SK-N-SH (cell line): Measurements from ENCODE around the gene CELF5. TPM values are rescaled to one million over a fixed set of nuclear protein-coding genes. Genes with fewer than 3 reads are reported as not detected.
"Not testable (repeated sequence)": the region's sequence is repeated elsewhere in the genome, so short reads cannot be mapped to it uniquely, and the experiment has no call there.

Source experiments
- CTCF ChIA-PET: fragments of 300-600, 350-600 bp; formaldehyde crosslinking; extraction: SDS; loops from one replicate; lab custom pipeline; 2021; lab: Yijun Ruan, JAX
- POLR2A ChIA-PET: fragments of 350-600 bp; sonication (Branson Sonifier 250); formaldehyde crosslinking; extraction: SDS; loops from one replicate; lab custom pipeline; 2020; ENCODE audit warnings: antibody characterized with exemption, inconsistent platforms; lab: Yijun Ruan, JAX
- DNase-seq: peaks from one replicate; pipeline ENCODE4 v3.0.0; 2012
- H2AFZ ChIP-seq: fragments of 200-600 bp; sonication (generic); 2 replicates; pipeline ENCODE4 v1.8.1; 2016; ENCODE audit warnings: antibody characterized with exemption, mild to moderate bottlenecking, low read depth
- H3F3A ChIP-seq: fragments of 200-600 bp; sonication (generic); replicated peaks from 2 replicates; pipeline ENCODE3; 2016; ENCODE audit warnings: antibody characterized with exemption, mild to moderate bottlenecking; ENCODE audit not compliant: insufficient read depth
- H3K27ac ChIP-seq, 2 experiments: fragments of 200-500 bp in 1 of 2; fragments of 200-600 bp in 1 of 2; sonication (Bioruptor generic) in 1 of 2; sonication (generic), shearing (Covaris generic) in 1 of 2; 2 replicates each; pipeline versions ENCODE4 v1.5.1 to v1.6.1; 2014 to 2016; ENCODE audit warnings: low read depth in 2 of 2, inconsistent platforms in 1 of 2, low read length in 1 of 2, mild to moderate bottlenecking in 1 of 2, mixed read lengths in 1 of 2
- H3K27me3 ChIP-seq: fragments of 200-600 bp; sonication (generic), shearing (Covaris generic); 2 replicates; pipeline ENCODE4 v1.6.1; 2016; ENCODE audit warnings: mixed run types; ENCODE audit not compliant: insufficient read depth
- H3K36me3 ChIP-seq, 2 experiments: fragments of 200-500 bp in 1 of 2; fragments of 200-600 bp in 1 of 2; sonication (Bioruptor generic) in 1 of 2; sonication (generic) in 1 of 2; replicated peaks in 1 of 2; 2 replicates each; pipeline versions ENCODE3 to v1.5.1; 2014 to 2016; ENCODE audit warnings: low read length in 1 of 2, mild to moderate bottlenecking in 1 of 2; ENCODE audit not compliant: insufficient read depth in 2 of 2, control insufficient read depth in 1 of 2
- H3K4me1 ChIP-seq, 2 experiments: fragments of 200-500 bp in 1 of 2; fragments of 200-600 bp in 1 of 2; sonication (Bioruptor generic) in 1 of 2; sonication (generic), shearing (Covaris generic) in 1 of 2; 2 replicates each; pipeline versions ENCODE4 v1.5.1 to v1.6.1; 2014 to 2016; ENCODE audit warnings: low read depth in 1 of 2, low read length in 1 of 2, mixed run types in 1 of 2; ENCODE audit not compliant: insufficient read depth in 2 of 2, control insufficient read depth in 1 of 2
- H3K4me2 ChIP-seq: fragments of 200-600 bp; sonication (generic), shearing (Covaris generic); 2 replicates; pipeline ENCODE4 v1.6.1; 2017; ENCODE audit warnings: mixed run types
- H3K4me3 ChIP-seq, 2 experiments: fragments of 200-500 bp in 1 of 2; fragments of 200-600 bp in 1 of 2; sonication (Bioruptor generic) in 1 of 2; sonication (generic), shearing (Covaris generic) in 1 of 2; 2 replicates each; pipeline versions ENCODE4 v1.5.1 to v1.8.1; 2014 to 2016; ENCODE audit warnings: low read depth in 2 of 2, inconsistent platforms in 1 of 2, low read length in 1 of 2, mild to moderate bottlenecking in 1 of 2, mixed read lengths in 1 of 2, moderate library complexity in 1 of 2
- H3K79me2 ChIP-seq: fragments of 200-600 bp; sonication (generic); 2 replicates; pipeline ENCODE4 v1.8.1; 2017; ENCODE audit warnings: mild to moderate bottlenecking; ENCODE audit not compliant: insufficient read depth
- H3K9ac ChIP-seq: fragments of 200-600 bp; sonication (generic); 2 replicates; pipeline ENCODE4 v1.6.1; 2017; ENCODE audit warnings: mixed run types
- H3K9me2 ChIP-seq: fragments of 200-600 bp; sonication (generic); 2 replicates; pipeline ENCODE4 v1.6.1; 2017; ENCODE audit warnings: mixed run types
- H3K9me3 ChIP-seq: fragments of 200-600 bp; sonication (generic); 2 replicates; pipeline ENCODE4 v1.6.1; 2017; ENCODE audit warnings: mixed run types, mild to moderate bottlenecking, moderate library complexity
- H4K20me1 ChIP-seq: fragments of 200-600 bp; sonication (generic); 2 replicates; pipeline ENCODE4 v1.6.1; 2017; ENCODE audit warnings: mild to moderate bottlenecking, mixed run types; ENCODE audit not compliant: insufficient read depth
- CHD2 ChIP-seq: fragments of 150-350 bp; IDR thresholded peaks from 2 replicates; pipeline ENCODE4 v1.6.1; 2018; ENCODE audit warnings: low read length; ENCODE audit not compliant: partially characterized antibody
- ELF1 ChIP-seq: IDR thresholded peaks from 2 replicates; pipeline ENCODE4 v1.4.0; 2012
- FOSL2 ChIP-seq: IDR thresholded peaks from 2 replicates; pipeline ENCODE4 v1.4.0; 2012; ENCODE audit warnings: low read depth, mild to moderate bottlenecking, moderate library complexity, borderline replicate concordance
- FOXJ3 ChIP-seq: sonication (generic); formaldehyde crosslinking; IDR thresholded peaks from 2 replicates; pipeline ENCODE4 v1.5.1; 2020; ENCODE audit warnings: mild to moderate bottlenecking, missing genetic modification reagents
- GABPA ChIP-seq: IDR thresholded peaks from 2 replicates; pipeline ENCODE4 v1.4.0; 2012; ENCODE audit warnings: low read depth, mild to moderate bottlenecking
- IRF3 ChIP-seq: fragments of 150-350 bp; IDR thresholded peaks from 2 replicates; pipeline ENCODE4 v1.6.1; 2016; ENCODE audit warnings: mild to moderate bottlenecking, low read depth, low read length
- JUND ChIP-seq: IDR thresholded peaks from 2 replicates; pipeline ENCODE4 v1.4.0; 2012
- MEF2A ChIP-seq: IDR thresholded peaks from 2 replicates; pipeline ENCODE4 v1.4.0; 2012; ENCODE audit warnings: low read depth, borderline replicate concordance
- NFIC ChIP-seq: IDR thresholded peaks from 2 replicates; pipeline ENCODE4 v1.4.0; 2012; ENCODE audit warnings: borderline replicate concordance
- NRF1 ChIP-seq: IDR thresholded peaks from 2 replicates; pipeline ENCODE4 v1.6.1; 2012; ENCODE audit warnings: low read depth, mild to moderate bottlenecking, low read length
- RCOR1 ChIP-seq: fragments of 150-350 bp; IDR thresholded peaks from 2 replicates; pipeline ENCODE4 v1.6.1; 2017; ENCODE audit warnings: antibody characterized with exemption, low read length
- RFX5 ChIP-seq: IDR thresholded peaks from 2 replicates; pipeline ENCODE4 v1.6.1; 2012; ENCODE audit warnings: mild to moderate bottlenecking, improper control_type of control experiment, low read length
- RXRA ChIP-seq: IDR thresholded peaks from 2 replicates; pipeline ENCODE4 v1.4.0; 2012; ENCODE audit warnings: low read depth, mild to moderate bottlenecking, borderline replicate concordance
- SMC3 ChIP-seq: IDR thresholded peaks from 2 replicates; pipeline ENCODE4 v1.6.1; 2012; ENCODE audit warnings: low read depth, low read length, improper control_type of control experiment
- TAF1 ChIP-seq: IDR thresholded peaks from 2 replicates; pipeline ENCODE4 v1.6.1; 2012; ENCODE audit warnings: low read depth, mild to moderate bottlenecking, low read length, moderate library complexity, borderline replicate concordance
- TEAD4 ChIP-seq: IDR thresholded peaks from 2 replicates; pipeline ENCODE4 v1.4.0; 2012; ENCODE audit warnings: mild to moderate bottlenecking, borderline replicate concordance; ENCODE audit not compliant: insufficient read depth
- USF2 ChIP-seq: fragments of 150-350 bp; IDR thresholded peaks from 2 replicates; pipeline ENCODE4 v1.6.1; 2017; ENCODE audit warnings: antibody characterized with exemption, low read length, low read depth, borderline replicate concordance
- YY1 ChIP-seq: IDR thresholded peaks from 2 replicates; pipeline ENCODE4 v1.4.0; 2012; ENCODE audit warnings: low read depth, mild to moderate bottlenecking
- ZBTB33 ChIP-seq: IDR thresholded peaks from 2 replicates; pipeline ENCODE4 v1.4.0; 2012; ENCODE audit warnings: low read depth, borderline replicate concordance
- WGBS: methylation state at CpG from one replicate; pipeline ENCODE4 v1.1.6; 2017; ENCODE audit warnings: low lambda C conversion rate; 5-methylcytosine and 5-hydroxymethylcytosine counted together
- polyA plus RNA-seq, 3 experiments: library from polyadenylated mRNA; depleted of rRNA; stranded (reverse); fragments of >200 nt; gene quantifications; 2 replicates each; pipeline ENCODE4 v1.2.3, GENCODE V29; 2012

CELF5 gene
- polyA plus RNA-seq, 1 of the 3 experiments (the other 2 are of a cell fraction) = 0.33 TPM

GRCh38 chr19:3202346-3202745 is 22.1 kb upstream of the CELF5 start:
- H3K36me3 ChIP-seq = peaks cover 5 to 35% of the 10 kb centered on the region in 2 experiments
- no peak overlapping the region for H3K27ac ChIP-seq
- no peak overlapping the region for H3K4me2 ChIP-seq
- POLR2A ChIA-PET = no interaction called here
- H3F3A ChIP-seq = no peaks in the 10 kb centered on the region
- no peak overlapping the region for H3K9ac ChIP-seq
- TF ChIP-seq RFX5 (no peak), SMC3 (no peak), TEAD4 (no peak), ELF1 (no peak), RCOR1 (no peak), GABPA (no peak), YY1 (no peak), CHD2 (no peak), JUND (no peak), FOSL2 (no peak), FOXJ3 (no peak), NRF1 (no peak), MEF2A (no peak), TAF1 (no peak)
- TF ChIP-seq, all 33 proteins: peak for 0
- Histone ChIP-seq H3K27me3 (no peaks in the 10 kb centered on the region), H3K9me2 (no peaks in the 10 kb centered on the region), H3K9me3 (no peaks in the 10 kb centered on the region), H2AFZ (no peak overlapping the region), H3K79me2 (no peaks in the 10 kb centered on the region), H4K20me1 (no peaks in the 10 kb centered on the region), H3K4me1 (no peaks in the 10 kb centered on the region), H3K4me3 (no peak overlapping the region)
- CTCF ChIA-PET = interaction anchor here (0.5 to 1.0 kb wide), 2 partner anchors 8 to 30 kb away, joined by 3 to 4 read pairs; no protein-coding TSS in a partner anchor
- DNase-seq = no peak
- WGBS = 96% methylated on average over 4 of the region's 12 CpGs

GRCh38 chr19:3202895-3203294 is 21.6 kb upstream of the CELF5 start:
- H3K27ac ChIP-seq, H3K4me2 ChIP-seq, H3K4me1 ChIP-seq, H2AFZ ChIP-seq, H3K27me3 ChIP-seq, H3K9me2 ChIP-seq, H3K4me3 ChIP-seq, H3F3A ChIP-seq, POLR2A ChIA-PET, H3K9me3 ChIP-seq, H3K79me2 ChIP-seq, H3K9ac ChIP-seq, H4K20me1 ChIP-seq, DNase-seq: not testable (repeated sequence)
- peaks cover 5 to 41% of the 10 kb centered on the region in 2 experiments for H3K36me3 ChIP-seq
- CTCF ChIA-PET = interaction anchor here (0.6 kb wide), 1 partner anchor 74 kb away, joined by 3 read pairs; no protein-coding TSS in a partner anchor
- 96% methylated on average over 7 of the region's 7 CpGs for WGBS

GRCh38 chr19:3203805-3204645 is 20.4 kb upstream of the CELF5 start:
- no peaks in the 10 kb centered on the region for H3F3A ChIP-seq
- H3K36me3 ChIP-seq = peaks cover 5 to 40% of the 10 kb centered on the region in 2 experiments
- H3K27me3 ChIP-seq = no peaks in the 10 kb centered on the region
- CTCF ChIA-PET = interaction anchor here (0.6 to 0.9 kb wide), 2 partner anchors 20 to 75 kb away, joined by 3 to 4 read pairs; no protein-coding TSS in a partner anchor
- 95% methylated on average over 19 of the region's 43 CpGs for WGBS
- no peak overlapping the region for H3K4me3 ChIP-seq
- POLR2A ChIA-PET = no interaction called here
- no peak overlapping the region for H3K27ac ChIP-seq
- H3K9me2 ChIP-seq = no peaks in the 10 kb centered on the region
- no peak overlapping the region for H3K9ac ChIP-seq
- H4K20me1 ChIP-seq = no peaks in the 10 kb centered on the region
- DNase-seq = no peak
- H3K79me2 ChIP-seq = no peaks in the 10 kb centered on the region
- no peaks in the 10 kb centered on the region for H3K4me1 ChIP-seq
- H3K9me3 ChIP-seq = no peaks in the 10 kb centered on the region
- H2AFZ ChIP-seq = no peak overlapping the region
- no peak overlapping the region for H3K4me2 ChIP-seq
- no peak for TF ChIP-seq ZBTB33
- no peak for TF ChIP-seq NRF1
- no peak for TF ChIP-seq IRF3
- TF ChIP-seq RFX5 = no peak
- TF ChIP-seq TAF1 = no peak
- no peak for TF ChIP-seq NFIC
- TF ChIP-seq ELF1 = no peak
- TF ChIP-seq FOXJ3 = no peak
- TF ChIP-seq RXRA = no peak
- TF ChIP-seq USF2 = no peak
